ENCODE measurements around the gene TBC1D22A.

TBC1D22A gene

GRCh38 chr22:46964773-46965550 lies 202.5 kb downstream of the TBC1D22A start:
- DNase-seq, result no peak

- DNase-seq, result no peak
Observed at GRCh38 chr22:46965555-46966494, 203.4 kb downstream of the TBC1D22A start.

DNA sequence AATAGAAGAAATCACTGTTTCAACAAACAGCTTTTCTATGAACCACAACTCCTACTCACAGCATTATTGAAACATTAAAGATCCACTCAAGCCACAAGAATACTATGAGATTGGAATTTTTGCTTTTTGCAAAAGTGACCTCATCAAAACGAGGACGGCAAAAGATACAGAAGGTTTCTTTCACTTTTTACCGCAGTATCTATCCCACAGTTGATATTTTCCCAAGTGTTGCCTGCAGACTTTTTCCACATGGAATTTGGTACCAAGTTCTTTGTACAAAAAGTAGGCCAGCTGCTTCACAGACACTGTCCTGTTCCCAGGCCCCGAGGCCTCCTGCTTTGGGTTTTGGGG lies 204.0 kb downstream of the TBC1D22A start:
- no peak for DNase-seq

- DNase-seq, result no peak
Observed at GRCh38 chr22:46966846-46967245, 204.4 kb downstream of the TBC1D22A start.

- no peak for DNase-seq
Observed at GRCh38 chr22:46967445-46968358, 205.3 kb downstream of the TBC1D22A start.

GRCh38 chr22:46968359-46968740 lies 205.9 kb downstream of the TBC1D22A start:
- DNase-seq, result no peak

GRCh38 chr22:46968848-46969247 lies 206.4 kb downstream of the TBC1D22A start:
- DNase-seq, result no peak

GRCh38 chr22:46969491-46969890 lies 207.0 kb downstream of the TBC1D22A start:
- DNase-seq, result no peak

DNA sequence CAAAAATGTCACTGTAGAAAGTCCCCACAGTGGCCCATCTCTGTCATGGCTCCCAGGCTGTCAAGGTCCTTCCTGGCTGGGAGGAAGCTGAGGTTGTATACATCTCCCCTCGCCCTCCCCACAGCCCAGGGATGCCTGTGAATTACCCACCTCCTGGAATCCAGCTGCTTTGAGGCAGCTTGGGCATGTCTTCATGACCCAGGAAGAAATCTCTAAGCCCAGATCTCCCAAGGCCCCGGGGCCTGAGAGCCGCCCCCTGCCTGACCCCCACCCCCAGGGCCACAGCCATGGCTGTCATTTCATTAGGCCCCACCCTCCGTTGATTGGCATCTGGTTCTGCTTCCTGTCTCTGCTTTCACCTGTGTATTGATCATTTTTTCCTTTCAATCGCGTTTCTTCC lies 207.5 kb downstream of the TBC1D22A start:
- no peak for DNase-seq

DNA sequence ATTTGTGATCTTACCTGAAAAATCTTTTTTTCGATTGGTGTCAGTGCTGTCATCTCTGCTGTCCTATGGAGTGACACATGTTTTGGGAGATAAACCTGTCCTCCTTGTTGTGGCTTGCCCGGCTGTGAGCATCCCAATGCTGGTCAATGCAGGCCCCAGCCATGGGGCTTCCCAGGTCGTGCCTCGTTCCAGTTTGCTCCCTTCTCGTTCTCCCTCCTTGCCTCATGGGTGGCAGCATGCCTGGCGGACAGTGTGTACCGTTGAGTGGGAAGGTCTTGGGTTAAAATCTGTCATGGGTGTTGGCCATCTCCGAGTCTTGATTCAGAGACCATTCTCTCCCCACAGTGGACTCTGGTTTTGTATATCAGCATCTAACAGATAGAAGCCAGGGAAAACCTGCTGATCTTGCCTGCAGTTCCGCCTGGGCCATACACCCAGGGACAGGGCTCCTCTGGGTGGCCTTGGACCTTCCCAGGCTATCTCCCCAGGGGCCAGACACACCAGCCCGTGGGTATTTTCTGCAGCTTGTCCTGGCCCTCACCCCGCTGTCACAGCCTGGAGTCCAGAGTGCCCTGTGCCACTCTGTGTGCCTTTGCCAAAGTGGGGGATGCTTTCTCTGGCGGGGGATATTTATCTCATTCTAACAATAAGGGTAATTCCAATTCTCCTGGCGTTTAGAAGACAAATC lies 208.1 kb downstream of the TBC1D22A start:
- no peak for DNase-seq

DNA sequence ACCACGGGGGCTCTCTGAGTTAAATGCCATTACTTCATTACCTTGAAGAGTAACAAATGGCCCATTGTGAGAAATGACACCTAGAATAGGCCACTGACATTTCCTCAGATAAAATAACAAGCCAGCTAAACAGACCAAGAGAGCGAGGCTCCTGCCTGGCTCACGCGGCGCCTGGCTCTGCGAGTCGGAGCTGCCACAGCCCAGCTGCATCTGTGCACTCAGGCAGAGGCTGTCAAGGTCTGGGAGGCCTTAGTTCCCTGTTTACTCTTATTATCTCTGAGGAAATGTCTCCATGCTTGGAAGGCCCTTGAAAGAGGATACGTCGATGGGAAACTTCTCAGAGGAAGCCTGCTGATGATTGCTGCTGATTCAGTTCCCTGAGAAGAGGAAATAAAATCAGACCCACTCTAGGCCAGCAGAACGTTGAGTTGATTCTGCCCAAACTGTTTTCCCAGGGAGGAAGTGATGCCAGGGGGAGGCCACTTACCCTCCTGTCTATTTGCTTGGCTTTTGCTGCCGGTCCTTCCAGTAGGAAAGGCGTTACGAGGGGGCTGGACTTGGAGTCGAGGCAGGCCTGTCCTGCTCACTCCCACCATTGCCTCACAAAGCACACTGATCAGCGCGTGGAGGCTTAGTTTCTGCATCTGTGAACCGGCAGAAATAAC lies 208.8 kb downstream of the TBC1D22A start:
- DNase-seq, result no peak

- no peak for DNase-seq
Observed at GRCh38 chr22:46971764-46972125, 209.3 kb downstream of the TBC1D22A start.

DNA sequence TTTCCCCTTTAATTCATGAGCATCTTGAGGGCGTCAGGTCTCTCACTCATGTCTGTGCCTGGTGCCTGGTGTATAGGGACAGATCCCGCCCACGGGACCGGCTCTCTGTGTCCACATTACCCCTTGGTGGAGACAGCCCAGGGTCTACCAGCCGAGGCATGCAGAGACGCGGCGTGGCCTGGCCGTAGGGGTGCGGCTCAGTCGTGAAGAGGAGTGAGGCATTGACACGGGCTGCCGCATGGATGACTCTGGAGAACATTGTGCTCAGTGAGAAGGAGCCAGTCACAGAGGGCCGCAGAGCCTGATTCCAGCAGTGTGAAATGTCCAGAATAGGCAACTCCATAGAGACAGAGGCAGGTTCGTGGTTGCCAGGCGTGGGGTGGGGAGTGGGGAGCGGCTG lies 209.8 kb downstream of the TBC1D22A start:
- no peak for DNase-seq

GRCh38 chr22:46972901-46973831 lies 210.7 kb downstream of the TBC1D22A start:
- no peak for DNase-seq

GRCh38 chr22:46974077-46974476 lies 211.6 kb downstream of the TBC1D22A start:
- no peak for DNase-seq

GRCh38 chr22:46974631-46975585 lies 212.5 kb downstream of the TBC1D22A start:
- no peak for DNase-seq

GRCh38 chr22:46976143-46976542 lies 213.7 kb downstream of the TBC1D22A start:
- no peak for DNase-seq

DNA sequence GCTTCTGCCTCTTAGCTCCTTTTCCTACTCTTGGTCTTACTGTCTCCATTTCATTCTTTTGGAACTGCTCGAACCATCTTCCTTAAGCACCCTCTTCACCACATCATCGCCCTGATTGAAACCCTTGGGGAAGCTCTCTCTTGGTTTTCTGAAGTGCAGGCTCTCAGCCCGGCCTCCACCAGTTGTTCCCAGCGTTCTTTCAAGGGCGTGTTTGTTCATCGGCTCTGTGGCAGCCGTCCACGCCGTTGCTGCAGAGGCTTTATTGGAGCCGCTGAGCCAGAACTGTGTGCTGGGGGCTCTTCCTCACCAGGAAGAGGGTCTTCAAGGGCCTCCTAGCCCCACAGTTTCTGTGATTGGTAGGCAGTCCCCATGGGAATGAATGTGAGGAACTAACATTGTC lies 214.1 kb downstream of the TBC1D22A start:
- no peak for DNase-seq

GRCh38 chr22:46977656-46978343 lies 215.3 kb downstream of the TBC1D22A start:
- no peak for DNase-seq
